Stimulated activated CD8-positive, alpha-beta memory T cell treated with anti-CD3 and anti-CD28 coated beads, Interleukin-12 subunit alpha, Interleukin-12 subunit beta, amount 100 ng/mL, for 4 hours (primary cell): ENCODE measurements around the gene HILPDA.
"Not testable (repeated sequence)": the region's sequence is repeated elsewhere in the genome, so short reads cannot be mapped to it uniquely, and the experiment has no call there.

Experiments used
- DNase-seq: peaks from one replicate; pipeline ENCODE4 v3.0.0-alpha.2; 2020; ENCODE audit warnings: low read depth

HILPDA gene

GRCh38 chr7:128431754-128432153, 23.9 kb upstream of the HILPDA start:
- no peak for DNase-seq

- no peak for DNase-seq
Observed at GRCh38 chr7:128434413-128435326, 21.0 kb upstream of the HILPDA start.

DNA sequence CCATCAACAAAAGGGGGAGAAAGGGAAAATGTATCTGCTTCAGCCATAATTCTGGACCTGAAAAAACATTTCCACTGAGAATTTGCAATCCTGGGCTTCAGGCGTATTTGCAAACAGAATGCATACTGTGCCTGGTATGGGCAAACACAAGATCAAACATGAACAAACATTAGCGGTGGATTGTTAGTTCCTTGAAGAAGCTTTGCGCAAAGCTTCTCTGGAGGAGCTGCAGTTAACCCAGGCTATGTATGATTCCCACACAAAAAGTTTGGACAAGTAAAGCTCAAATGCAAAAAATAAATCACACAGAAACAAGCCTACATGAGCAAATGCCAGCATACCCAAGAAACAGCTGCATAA, 20.4 kb upstream of the HILPDA start:
- no peak for DNase-seq

GRCh38 chr7:128437426-128438332, 18.0 kb upstream of the HILPDA start:
- DNase-seq: no peak

DNA sequence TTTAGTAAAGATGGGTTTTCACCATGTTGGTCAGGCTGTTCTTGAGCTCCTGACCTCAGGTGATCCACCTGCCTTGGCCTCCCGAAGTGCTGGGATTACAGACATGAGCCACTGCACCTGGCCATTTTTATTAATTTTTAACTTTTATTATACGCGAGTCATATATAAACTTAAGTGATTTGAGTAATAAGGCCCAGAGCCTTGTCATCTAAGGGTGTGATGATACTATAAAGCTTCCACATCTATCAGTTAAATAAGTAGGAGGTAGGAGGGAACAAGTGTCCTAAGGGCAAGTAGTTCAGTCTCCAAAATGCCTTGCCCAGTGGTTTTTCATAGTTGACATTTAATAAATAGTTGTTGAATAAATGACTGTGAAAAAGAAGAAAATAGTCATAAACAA, 13.3 kb upstream of the HILPDA start:
- DNase-seq: no peak

DNA sequence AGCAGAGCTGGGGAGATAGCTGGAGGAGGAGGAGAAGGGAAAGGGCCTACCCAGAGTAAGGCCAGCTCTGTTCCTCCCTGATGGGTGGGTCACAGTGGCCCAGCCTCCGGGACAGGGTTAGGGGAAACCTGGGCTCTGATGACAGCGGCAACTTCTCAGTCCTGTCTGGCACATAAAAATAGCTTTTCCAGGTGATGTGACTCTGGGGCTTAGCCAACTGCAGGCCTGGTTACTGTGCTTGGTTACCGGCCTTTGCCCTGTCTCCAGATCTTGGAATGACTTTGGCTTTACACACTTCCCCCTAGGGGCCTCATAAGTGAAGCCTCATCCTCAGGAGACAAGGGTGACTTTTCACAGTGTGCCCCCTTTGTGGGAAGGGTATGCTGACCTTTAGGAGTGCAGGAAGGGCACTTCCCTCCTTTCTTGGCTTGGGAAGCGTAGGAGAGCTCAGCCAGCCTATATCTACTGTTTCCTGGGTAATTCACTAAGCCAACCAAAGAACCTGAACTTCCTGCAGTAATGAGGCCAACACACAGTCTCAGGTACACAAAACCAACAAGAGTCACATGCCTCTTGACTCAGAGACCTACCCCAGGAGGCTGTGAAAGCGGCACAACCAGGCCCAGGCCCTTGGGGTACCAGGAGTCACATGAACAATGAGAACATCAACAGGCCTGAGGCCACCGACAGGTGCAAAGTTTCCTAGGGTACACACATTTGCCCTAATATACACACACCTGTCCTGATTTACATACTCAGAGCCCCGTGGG, 11.7 kb upstream of the HILPDA start:
- no peak for DNase-seq

DNA sequence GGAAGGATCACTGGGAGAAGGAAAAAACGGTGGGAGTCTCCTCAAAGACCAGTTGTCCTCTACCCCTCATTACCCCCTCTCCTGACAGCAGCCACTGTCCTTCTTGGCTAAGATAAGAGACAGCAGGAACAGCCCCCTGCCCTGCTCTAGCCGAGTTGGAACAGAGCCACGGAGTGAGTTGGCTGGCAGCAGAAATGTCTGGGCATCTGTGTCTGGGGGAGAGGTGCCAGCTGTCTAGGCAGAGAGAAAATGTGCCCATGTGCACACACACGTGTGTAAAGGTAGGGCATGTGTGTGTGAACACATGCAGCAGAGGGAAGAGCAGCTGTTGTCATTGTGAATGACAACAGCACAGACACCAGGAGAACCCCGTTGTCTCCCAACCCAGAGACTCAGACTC, 9.4 kb upstream of the HILPDA start:
- no peak for DNase-seq

DNA sequence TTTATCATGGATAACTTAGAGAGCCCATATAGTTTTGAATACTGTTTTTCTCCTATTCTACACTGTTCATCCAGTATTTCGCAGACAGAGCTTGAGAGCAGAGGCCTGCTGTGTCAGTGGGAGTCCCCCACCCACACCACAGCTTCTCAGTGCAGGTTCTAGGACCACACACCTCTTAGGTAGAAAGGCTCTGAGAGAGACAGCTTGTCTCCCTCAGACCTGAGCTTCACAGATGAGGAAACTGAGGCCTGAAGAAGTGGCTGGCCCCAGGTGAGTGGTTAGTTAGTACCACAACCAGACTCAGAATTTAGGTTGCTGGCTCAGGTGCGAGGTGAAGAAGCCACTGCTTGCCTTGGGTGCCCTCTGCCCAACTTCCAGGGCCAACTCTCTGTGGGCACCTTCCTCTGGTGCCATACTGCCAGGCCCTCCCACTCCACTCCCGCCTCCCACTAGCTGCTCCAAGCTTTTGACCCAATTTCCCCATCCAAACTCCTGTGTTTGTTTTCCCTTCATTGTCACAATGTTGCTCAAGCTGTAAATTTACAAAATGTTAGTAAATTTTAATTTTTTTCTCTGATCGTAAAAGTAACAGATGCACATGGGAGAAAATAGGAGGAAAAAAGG, 7.6 kb upstream of the HILPDA start:
- no peak for DNase-seq

- DNase-seq: no peak
Observed at GRCh38 chr7:128448751-128449302, 6.9 kb upstream of the HILPDA start.

DNA sequence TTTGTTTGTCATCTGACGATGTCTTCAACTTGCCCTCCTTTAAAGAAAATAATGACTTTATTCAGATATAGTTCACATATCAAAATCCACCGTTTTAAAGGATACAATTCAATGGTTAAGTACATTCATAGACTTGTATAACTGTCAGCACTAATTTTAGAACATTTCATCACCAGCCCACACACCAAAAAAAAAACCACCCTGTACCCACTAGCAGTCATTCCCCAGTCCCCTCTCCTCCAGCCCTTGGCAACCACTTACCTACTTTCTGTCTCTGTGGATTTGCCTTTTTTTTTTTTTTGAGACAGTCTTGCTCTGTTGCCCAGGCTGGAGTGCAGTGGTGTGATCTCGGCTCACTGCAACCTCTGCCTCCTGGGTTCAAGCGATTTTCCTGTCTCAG, 5.3 kb upstream of the HILPDA start:
- no peak for DNase-seq

- DNase-seq: no peak
Observed at GRCh38 chr7:128450913-128451312, 4.8 kb upstream of the HILPDA start.

DNA sequence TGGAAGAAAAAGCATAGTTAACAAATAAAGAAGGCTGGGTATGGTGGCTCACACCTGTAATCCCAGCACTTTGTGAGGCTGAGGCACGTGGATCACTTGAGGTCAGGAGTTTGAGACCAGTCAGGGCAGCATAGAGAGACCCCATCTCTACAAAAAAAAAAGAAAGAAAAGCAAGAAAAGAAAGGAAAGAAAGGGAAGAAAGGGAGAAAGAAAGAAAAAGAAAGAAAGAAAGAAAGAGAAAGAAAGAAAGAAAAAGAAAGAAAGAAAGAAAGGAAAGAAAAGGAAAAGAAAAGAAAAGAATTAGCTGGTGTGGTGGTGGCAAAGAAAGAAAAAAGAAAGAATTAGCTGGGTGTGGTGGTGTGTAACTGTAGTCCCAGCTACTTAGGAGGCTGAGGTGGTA, 3.1 kb upstream of the HILPDA start:
- DNase-seq: no peak

GRCh38 chr7:128453836-128454804, 1.6 kb upstream of the HILPDA start:
- DNase-seq: no peak

GRCh38 chr7:128454808-128455542, 703 bp upstream of the HILPDA start:
- no peak for DNase-seq

GRCh38 chr7:128456255-128456725, 612 bp downstream of the HILPDA start:
- no peak for DNase-seq

GRCh38 chr7:128457385-128457784, 1.7 kb downstream of the HILPDA start:
- DNase-seq: not testable (repeated sequence)

DNA sequence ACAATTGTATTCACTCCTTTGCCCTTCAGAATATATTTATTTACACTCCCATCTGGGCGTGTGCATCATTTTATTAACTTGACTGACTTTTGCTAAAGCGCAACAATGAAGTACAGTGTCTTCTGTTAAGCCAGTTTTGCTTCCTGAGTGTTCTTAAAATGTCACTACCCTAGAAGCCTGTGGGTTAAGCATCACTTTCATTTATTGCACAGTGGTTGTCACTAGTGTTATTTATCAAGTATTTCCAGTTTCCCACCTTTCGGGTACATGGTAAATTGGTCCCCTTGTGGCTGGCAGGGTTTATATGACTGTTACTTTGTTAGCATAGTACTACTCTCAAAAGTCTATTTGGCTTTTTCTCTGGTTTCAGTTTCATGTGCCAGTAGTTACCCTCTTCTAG, 3.3 kb downstream of the HILPDA start:
- no peak for DNase-seq

- peak; percentile 37 for DNase-seq
Observed at GRCh38 chr7:128459394-128459878, 3.8 kb downstream of the HILPDA start.

DNA sequence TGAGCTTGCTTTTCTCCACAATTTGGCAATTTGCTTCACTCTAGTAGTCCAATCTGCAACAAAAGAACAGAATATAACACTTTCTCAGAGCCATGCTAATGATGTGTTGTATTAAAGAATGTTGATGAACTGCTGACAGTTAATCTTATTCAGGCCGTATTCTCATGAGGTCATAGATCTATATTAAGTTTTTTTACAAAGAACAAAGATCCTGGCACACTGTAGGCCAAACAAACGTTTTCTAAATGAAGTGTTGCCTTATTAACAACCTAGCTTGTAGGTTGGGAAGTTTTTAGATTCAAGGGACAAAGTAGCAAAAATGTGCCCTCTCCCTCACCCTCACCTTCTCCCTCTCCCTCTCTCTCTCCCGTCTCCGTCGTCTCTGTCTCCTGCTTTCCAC, 6.8 kb downstream of the HILPDA start:
- DNase-seq: no peak
